Endometrial microvascular endothelial cells (primary cell): ENCODE data around the gene SOHLH1. TPM values are rescaled to one million over a fixed set of nuclear protein-coding genes. Genes with fewer than 3 reads are reported as not detected.

Source experiments
- in situ Hi-C: cut with HindIII; loops from 2 replicates; pipeline ENCODE4 v1.10.0; 2017; ENCODE audit warnings: low sequenced_read_pairs, low pct_unique_long_range_greater_than_20kb; ENCODE audit errors: inconsistent ontology term
- total RNA-seq: library from RNA; depleted of rRNA; stranded (reverse); fragments of >200 nt; gene quantifications from one replicate; pipeline ENCODE4 v1.2.3, GENCODE V29; 2015; ENCODE audit errors: inconsistent ontology term

The SOHLH1 gene
- total RNA-seq, 1 donor from 2014 or later: not detected

- in situ Hi-C loops: no loop called here
Observed at GRCh38 chr9:135732569-135733257, 33.4 kb upstream of the SOHLH1 start.

GRCh38 chr9:135731454-135731853, 32.2 kb upstream of the SOHLH1 start:
- in situ Hi-C loops: no loop called here

- in situ Hi-C loops: no loop called here
Observed at GRCh38 chr9:135729480-135729879, 30.2 kb upstream of the SOHLH1 start.

GRCh38 chr9:135728436-135729110, 29.3 kb upstream of the SOHLH1 start:
- in situ Hi-C loops: no loop called here

- in situ Hi-C loops: no loop called here
Observed at GRCh38 chr9:135727257-135727875, 28.1 kb upstream of the SOHLH1 start.

- in situ Hi-C loops: no loop called here
Observed at GRCh38 chr9:135726138-135726853, 27.0 kb upstream of the SOHLH1 start.

- in situ Hi-C loops: no loop called here
Observed at GRCh38 chr9:135724186-135724787, 25.0 kb upstream of the SOHLH1 start.

- in situ Hi-C loops: no loop called here
Observed at GRCh38 chr9:135722365-135722764, 23.1 kb upstream of the SOHLH1 start.

GRCh38 chr9:135719472-135719871, 20.2 kb upstream of the SOHLH1 start:
- in situ Hi-C loops: no loop called here

- in situ Hi-C loops: no loop called here
Observed at GRCh38 chr9:135718616-135719015, 19.3 kb upstream of the SOHLH1 start.

GRCh38 chr9:135717410-135717809, 18.1 kb upstream of the SOHLH1 start:
- in situ Hi-C loops: no loop called here

GRCh38 chr9:135716045-135716444, 16.8 kb upstream of the SOHLH1 start:
- in situ Hi-C loops: no loop called here

- in situ Hi-C loops: no loop called here
Observed at GRCh38 chr9:135715056-135715595, 15.8 kb upstream of the SOHLH1 start.

- in situ Hi-C loops: no loop called here
Observed at GRCh38 chr9:135714242-135715055, 15.2 kb upstream of the SOHLH1 start.

- in situ Hi-C loops: no loop called here
Observed at GRCh38 chr9:135712613-135713295, 13.5 kb upstream of the SOHLH1 start.

- in situ Hi-C loops: no loop called here
Observed at GRCh38 chr9:135711881-135712280, 12.6 kb upstream of the SOHLH1 start.

GRCh38 chr9:135711391-135711790, 12.1 kb upstream of the SOHLH1 start:
- in situ Hi-C loops: no loop called here

- in situ Hi-C loops: no loop called here
Observed at GRCh38 chr9:135708164-135708563, 8.9 kb upstream of the SOHLH1 start.
